ENCODE data around the gene CAPZA1. TPM values are rescaled to one million over a fixed set of nuclear protein-coding genes. Genes with fewer than 3 reads are reported as not detected.

Gene CAPZA1
- total RNA-seq, 1 donor from 2014 or later: 171 TPM

DNA sequence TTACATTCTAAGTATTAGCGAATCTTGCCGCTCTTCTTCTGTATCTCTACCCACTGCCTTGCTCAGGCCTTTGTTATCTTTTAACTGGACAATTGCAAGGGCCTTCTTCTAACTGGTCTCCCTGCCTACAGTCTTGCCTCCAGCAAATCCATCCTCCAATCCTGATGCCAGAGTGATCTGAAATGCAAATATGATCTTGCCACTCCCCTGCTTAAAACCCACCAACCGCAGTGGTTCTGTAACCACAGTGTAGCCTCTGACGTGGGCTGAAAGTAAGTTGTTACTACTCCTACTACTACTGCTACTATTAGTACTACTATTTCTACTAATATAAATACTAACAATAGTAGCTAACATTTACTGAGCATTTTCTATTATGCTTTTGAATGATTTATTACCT is 67.2 kb downstream of the CAPZA1 start:
- Histone ChIP-seq H3K4me3 (ENCODE audit: insufficient read depth, low read depth, low read length) (no peak overlapping the region), H3K9me3 (ENCODE audit: insufficient read depth, low read depth, low read length) (no peaks in the 10 kb centered on the region), H3K27ac (ENCODE audit: low read depth, low read length) (no peak overlapping the region), H2AFZ (ENCODE audit: low read depth, low read length) (no peak overlapping the region), H4K20me1 (ENCODE audit: insufficient read depth, low read length) (peaks cover 39% of the 10 kb centered on the region), H3K4me1 (ENCODE audit: insufficient read depth, low read length) (no peaks in the 10 kb centered on the region), H3K79me2 (ENCODE audit: insufficient read depth, low read length) (peaks cover 24% of the 10 kb centered on the region), H3K4me2 (ENCODE audit: low read length) (no peak overlapping the region), H3K9ac (ENCODE audit: low read length) (no peak overlapping the region), H3K27me3 (ENCODE audit: insufficient read depth, low read length) (no peaks in the 10 kb centered on the region), H3K36me3 (ENCODE audit: insufficient read depth, low read length) (peaks cover 7% of the 10 kb centered on the region)
- H3K9me3 Mint-ChIP-seq (ENCODE audit: unreplicated experiment): no peaks in the 10 kb centered on the region
- no peaks in the 10 kb centered on the region for H3K27me3 Mint-ChIP-seq (ENCODE audit: low read depth, unreplicated experiment)
- H3K4me1 Mint-ChIP-seq (ENCODE audit: low read depth, unreplicated experiment): peaks cover 22% of the 10 kb centered on the region
- FAIRE-seq (no peak), DNase-seq (ENCODE audit: low read depth) (no peak)
- TF ChIP-seq, protein P1, sequence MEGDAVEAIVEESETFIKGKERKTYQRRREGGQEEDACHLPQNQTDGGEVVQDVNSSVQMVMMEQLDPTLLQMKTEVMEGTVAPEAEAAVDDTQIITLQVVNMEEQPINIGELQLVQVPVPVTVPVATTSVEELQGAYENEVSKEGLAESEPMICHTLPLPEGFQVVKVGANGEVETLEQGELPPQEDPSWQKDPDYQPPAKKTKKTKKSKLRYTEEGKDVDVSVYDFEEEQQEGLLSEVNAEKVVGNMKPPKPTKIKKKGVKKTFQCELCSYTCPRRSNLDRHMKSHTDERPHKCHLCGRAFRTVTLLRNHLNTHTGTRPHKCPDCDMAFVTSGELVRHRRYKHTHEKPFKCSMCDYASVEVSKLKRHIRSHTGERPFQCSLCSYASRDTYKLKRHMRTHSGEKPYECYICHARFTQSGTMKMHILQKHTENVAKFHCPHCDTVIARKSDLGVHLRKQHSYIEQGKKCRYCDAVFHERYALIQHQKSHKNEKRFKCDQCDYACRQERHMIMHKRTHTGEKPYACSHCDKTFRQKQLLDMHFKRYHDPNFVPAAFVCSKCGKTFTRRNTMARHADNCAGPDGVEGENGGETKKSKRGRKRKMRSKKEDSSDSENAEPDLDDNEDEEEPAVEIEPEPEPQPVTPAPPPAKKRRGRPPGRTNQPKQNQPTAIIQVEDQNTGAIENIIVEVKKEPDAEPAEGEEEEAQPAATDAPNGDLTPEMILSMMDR (IDR thresholded peaks at IDR 0.05; ENCODE audit: insufficient read depth, low read depth, low read length): no peak
- no peak for TF ChIP-seq EZH2 (IDR thresholded peaks at IDR 0.05; ENCODE audit: insufficient read depth, low read length)
- peaks cover 25% of the 10 kb centered on the region for H3K36me3 Mint-ChIP-seq (ENCODE audit: low read depth, unreplicated experiment)
- no peak overlapping the region for H3K27ac Mint-ChIP-seq (ENCODE audit: unreplicated experiment)
- H3K4me3 Mint-ChIP-seq (ENCODE audit: unreplicated experiment): no peak overlapping the region

DNA sequence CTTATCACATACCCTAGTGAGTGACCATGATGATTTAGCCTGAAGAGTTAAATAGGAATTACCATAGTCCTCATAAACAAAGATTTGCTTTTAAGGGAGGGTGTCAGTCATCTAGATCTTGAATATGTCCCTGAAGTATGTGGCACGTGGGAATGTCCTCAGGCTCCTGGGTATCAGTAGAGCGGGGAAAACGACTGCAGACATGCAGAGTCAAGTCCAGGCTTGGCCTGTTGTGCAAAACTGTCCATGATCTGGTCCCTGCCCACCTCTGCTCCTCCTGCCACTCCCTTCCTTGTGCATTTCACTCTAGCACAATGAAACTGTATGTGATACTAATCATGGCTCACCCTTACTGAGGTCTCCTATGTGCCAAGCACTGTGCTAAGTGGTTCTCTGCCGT is 67.7 kb downstream of the CAPZA1 start:
- Histone ChIP-seq H3K9ac (ENCODE audit: low read length) (no peak overlapping the region), H3K4me3 (ENCODE audit: insufficient read depth, low read depth, low read length) (no peak overlapping the region), H3K4me2 (ENCODE audit: low read length) (no peak overlapping the region), H4K20me1 (ENCODE audit: insufficient read depth, low read length) (peaks cover 36% of the 10 kb centered on the region), H3K27ac (ENCODE audit: low read depth, low read length) (no peak overlapping the region), H3K79me2 (ENCODE audit: insufficient read depth, low read length) (peaks cover 22% of the 10 kb centered on the region), H3K4me1 (ENCODE audit: insufficient read depth, low read length) (no peaks in the 10 kb centered on the region), H3K27me3 (ENCODE audit: insufficient read depth, low read length) (no peaks in the 10 kb centered on the region), H3K36me3 (ENCODE audit: insufficient read depth, low read length) (peaks cover 7% of the 10 kb centered on the region), H3K9me3 (ENCODE audit: insufficient read depth, low read depth, low read length) (no peaks in the 10 kb centered on the region), H2AFZ (ENCODE audit: low read depth, low read length) (no peak overlapping the region)
- Mint-ChIP-seq H3K9me3 (ENCODE audit: unreplicated experiment) (peaks cover 4% of the 10 kb centered on the region), H3K4me1 (ENCODE audit: low read depth, unreplicated experiment) (peaks cover 22% of the 10 kb centered on the region), H3K27me3 (ENCODE audit: low read depth, unreplicated experiment) (no peaks in the 10 kb centered on the region), H3K27ac (ENCODE audit: unreplicated experiment) (no peak overlapping the region), H3K36me3 (ENCODE audit: low read depth, unreplicated experiment) (peaks cover 29% of the 10 kb centered on the region), H3K4me3 (ENCODE audit: unreplicated experiment) (no peak overlapping the region)
- FAIRE-seq: no peak
- TF ChIP-seq, protein P1 (IDR thresholded peaks at IDR 0.05; ENCODE audit: insufficient read depth, low read depth, low read length): no peak
- no peak for TF ChIP-seq EZH2 (IDR thresholded peaks at IDR 0.05; ENCODE audit: insufficient read depth, low read length)
- no peak for DNase-seq (ENCODE audit: low read depth)

DNA sequence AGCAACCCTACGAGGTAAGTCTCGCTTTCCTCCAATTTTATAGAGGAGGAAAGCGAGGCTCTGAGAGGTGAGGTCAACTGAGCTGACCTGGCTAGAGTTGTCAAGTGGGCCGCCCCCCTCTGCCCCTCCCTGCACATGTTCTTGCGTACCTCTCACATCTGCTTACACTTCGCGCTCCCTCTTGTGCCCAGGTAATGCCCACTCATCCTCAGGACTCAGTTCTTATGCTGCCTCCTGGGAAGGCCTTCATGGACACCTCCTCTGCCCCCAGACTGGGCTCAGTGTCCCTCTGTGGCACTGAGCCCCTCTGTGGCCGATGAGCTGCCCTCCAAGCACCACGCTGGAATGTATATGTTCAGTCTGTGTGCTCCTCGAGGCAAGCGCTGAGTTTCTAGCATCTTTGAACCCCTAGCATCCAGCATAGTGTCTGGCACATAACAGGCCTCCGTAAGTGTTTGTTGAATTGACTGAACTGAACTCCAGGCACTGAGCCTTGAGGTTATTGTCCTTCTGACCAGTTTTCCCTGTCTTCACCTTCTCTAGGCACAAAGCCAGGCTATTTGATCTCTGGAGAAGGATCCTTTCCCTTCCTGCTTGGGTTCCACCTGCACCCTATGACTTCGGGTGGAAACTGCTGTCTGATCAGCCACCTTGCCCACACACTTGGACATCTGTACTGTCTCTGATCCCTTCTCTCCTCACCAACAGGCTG is 68.3 kb downstream of the CAPZA1 start:
- Histone ChIP-seq H3K36me3 (ENCODE audit: insufficient read depth, low read length) (peaks cover 9% of the 10 kb centered on the region), H3K4me3 (ENCODE audit: insufficient read depth, low read depth, low read length) (no peak overlapping the region), H3K79me2 (ENCODE audit: insufficient read depth, low read length) (peaks cover 20% of the 10 kb centered on the region), H3K27ac (ENCODE audit: low read depth, low read length) (no peak overlapping the region), H3K4me1 (ENCODE audit: insufficient read depth, low read length) (no peaks in the 10 kb centered on the region), H3K9ac (ENCODE audit: low read length) (no peak overlapping the region), H2AFZ (ENCODE audit: low read depth, low read length) (no peak overlapping the region), H4K20me1 (ENCODE audit: insufficient read depth, low read length) (peaks cover 34% of the 10 kb centered on the region), H3K4me2 (ENCODE audit: low read length) (no peak overlapping the region), H3K27me3 (ENCODE audit: insufficient read depth, low read length) (no peaks in the 10 kb centered on the region), H3K9me3 (ENCODE audit: insufficient read depth, low read depth, low read length) (no peaks in the 10 kb centered on the region)
- peak overlapping the region; percentile 58 for H3K27ac Mint-ChIP-seq (ENCODE audit: unreplicated experiment)
- peaks cover 4% of the 10 kb centered on the region for H3K9me3 Mint-ChIP-seq (ENCODE audit: unreplicated experiment)
- no peaks in the 10 kb centered on the region for H3K27me3 Mint-ChIP-seq (ENCODE audit: low read depth, unreplicated experiment)
- peak overlapping the region; percentile 62 for H3K4me3 Mint-ChIP-seq (ENCODE audit: unreplicated experiment)
- DNase-seq (ENCODE audit: low read depth) (no peak), FAIRE-seq (no peak)
- TF ChIP-seq, protein P1 (IDR thresholded peaks at IDR 0.05; ENCODE audit: insufficient read depth, low read depth, low read length): no peak
- no peak for TF ChIP-seq EZH2 (IDR thresholded peaks at IDR 0.05; ENCODE audit: insufficient read depth, low read length)
- H3K4me1 Mint-ChIP-seq (ENCODE audit: low read depth, unreplicated experiment): peaks cover 22% of the 10 kb centered on the region
- H3K36me3 Mint-ChIP-seq (ENCODE audit: low read depth, unreplicated experiment): peaks cover 32% of the 10 kb centered on the region
